CD4-positive, alpha-beta T cell treated with Interferon alpha-2 for 1 hour (primary cell): ENCODE data around the gene BRI3BP.
"Not testable (repeated sequence)": the region's sequence is repeated elsewhere in the genome, so short reads cannot be mapped to it uniquely, and the experiment has no call there.

ENCODE experiments used
- DNase-seq, 2 donors: peaks; one replicate each; pipeline ENCODE4 v3.0.0-alpha.2; 2020 to 2022

Gene BRI3BP

DNA sequence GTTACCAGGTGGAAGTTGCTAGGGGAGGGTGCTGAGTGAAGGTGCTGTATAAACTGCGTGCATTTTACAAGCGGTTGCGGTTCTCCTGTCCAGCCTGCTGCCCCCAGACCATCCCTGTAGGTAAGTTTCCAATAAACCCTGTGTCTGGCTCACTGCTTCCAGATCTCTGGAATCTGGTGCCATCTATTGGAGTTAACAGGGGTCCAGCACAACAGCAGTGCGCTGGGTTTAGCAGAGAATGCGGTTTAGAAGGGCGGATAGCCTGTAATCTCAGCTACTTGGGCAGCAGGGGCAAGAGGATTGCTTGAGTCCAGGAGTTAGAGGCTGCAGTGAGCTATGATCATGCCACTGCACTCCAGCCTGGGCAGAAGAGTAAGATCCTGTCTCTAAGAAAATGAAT, 76.7 kb downstream of the BRI3BP start:
- DNase-seq: no peak

DNA sequence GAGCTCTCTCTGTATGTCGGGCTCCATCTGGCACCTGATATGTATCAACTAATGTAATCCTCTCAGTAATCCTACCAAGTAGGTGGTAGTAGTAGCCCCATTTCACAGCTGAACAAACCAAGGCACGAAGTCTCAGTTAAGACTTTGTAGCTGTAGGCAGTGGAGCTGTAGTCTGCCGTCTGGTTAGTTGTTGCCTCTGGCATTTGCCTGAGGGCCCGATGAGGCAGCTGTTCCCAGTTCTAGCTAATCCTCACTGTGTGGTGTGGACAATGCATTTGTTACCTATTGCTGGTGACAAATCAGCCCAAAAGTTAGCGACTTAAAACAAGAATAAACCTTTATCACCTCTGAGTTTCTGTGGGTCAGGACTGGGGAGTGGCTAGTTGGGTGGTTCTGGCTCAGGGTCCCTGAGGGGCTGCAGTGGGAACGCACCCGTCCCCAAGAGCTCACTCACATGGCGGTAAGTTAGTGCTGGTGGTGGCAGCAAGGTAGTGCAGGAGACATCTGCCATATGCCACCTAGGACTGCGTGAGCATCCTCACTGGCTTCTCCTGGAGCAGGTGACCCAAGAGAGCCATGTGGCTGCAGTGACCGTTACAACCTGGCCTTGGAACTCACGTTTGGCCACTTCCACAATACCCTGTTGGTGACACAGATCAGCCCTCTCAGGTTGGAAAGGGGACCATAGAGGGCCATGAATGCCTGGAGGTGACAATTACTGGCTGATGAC, 77.4 kb downstream of the BRI3BP start:
- DNase-seq: no peak

DNA sequence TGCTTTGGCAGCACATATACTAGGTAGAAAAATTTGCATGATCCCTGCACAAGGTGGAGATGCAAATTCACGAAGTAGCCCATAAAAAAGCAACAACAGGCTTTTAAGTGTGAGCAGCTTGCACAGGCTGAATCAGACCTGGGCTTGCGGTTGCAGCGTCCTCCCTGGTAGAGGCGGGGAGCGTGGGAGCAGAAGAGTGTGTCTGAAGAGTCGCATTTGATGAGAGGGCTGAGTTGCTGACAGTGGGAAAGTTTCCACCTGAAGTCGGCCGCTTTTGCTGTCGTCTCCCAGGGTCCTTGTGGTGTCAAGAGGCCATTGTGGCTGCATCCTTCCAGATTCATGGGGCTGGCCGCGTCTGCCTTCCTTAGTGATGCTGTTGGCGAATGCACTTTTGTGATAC, 78.0 kb downstream of the BRI3BP start:
- no peak for DNase-seq

DNA sequence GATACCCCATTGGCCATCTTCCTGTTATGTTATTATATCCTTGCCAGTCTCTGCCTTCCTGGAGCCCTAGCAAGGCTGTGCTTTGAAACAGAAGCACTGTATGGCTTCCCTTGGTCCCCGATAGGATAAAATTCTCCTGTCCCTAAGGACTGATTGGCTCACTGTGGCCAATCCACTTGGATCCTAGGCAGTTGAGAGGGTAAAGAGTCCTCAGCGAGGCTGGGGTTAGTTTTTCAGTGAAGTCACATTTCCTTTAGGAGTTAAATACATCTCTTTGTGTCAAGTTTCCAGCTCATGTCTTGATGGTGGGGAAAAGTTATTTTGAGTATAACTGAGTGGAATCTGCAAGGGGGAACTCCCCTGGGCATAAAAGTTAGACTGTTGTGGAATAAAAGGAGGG, 79.1 kb downstream of the BRI3BP start:
- no peak for DNase-seq

DNA sequence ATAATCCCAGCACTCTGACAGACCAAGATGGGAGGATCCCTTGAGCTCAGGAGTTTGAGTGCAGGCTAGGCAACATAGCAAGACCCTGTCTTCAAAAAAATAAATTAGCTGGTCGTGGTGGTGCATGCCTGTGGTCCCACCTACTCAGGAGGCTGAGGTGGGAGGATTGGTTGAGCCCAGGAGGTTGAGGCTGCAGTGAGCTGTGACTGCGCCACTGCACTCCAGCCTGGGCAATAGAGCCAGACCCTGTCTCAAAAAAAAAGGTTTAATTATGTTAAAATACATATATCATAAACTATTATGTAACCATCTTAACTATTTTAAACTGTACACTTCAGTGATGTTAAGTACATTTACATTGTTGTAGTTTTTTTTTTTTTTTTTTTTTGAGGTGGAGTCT, 80.8 kb downstream of the BRI3BP start:
- DNase-seq: not testable (repeated sequence)

DNA sequence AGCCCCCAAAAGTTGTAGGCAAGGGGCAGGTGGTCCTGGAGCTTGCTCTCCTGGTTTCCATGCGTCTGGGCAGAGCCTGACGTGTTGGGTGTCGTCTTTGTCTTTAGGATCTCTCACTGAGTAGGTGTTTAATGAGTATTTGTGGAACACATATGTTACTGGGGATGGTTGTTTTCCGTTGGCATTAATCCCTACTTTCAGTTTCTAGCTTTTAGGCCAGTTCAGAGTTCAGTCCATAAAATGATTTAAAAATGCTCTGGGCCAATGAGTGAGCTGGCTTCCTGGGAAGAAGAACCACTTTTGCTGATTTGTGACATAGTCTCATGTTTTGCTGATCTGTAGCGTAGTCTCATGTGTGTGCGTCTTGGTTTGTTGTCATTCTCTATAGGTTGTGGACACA, 82.7 kb downstream of the BRI3BP start:
- no peak for DNase-seq

DNA sequence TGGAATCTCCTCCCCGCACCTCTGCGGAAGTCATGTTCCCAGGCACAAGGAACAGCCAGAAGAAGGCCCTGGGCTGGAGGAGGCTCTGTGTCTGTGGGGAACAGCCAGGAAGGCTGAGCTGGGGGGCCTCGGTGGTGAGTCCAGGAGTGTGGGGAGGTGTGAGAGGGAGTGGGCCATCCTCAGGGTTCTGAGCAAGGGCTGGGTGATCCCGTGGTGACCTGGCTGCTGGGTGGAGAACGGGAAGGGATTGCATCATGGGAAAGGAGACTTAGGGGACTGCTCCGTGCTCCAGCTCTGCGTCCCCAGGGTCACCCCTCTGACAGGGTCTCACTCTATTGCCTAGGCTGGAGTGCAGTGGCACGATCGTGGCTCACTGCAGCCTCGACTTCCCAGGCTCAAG, 85.6 kb downstream of the BRI3BP start:
- no peak for DNase-seq

DNA sequence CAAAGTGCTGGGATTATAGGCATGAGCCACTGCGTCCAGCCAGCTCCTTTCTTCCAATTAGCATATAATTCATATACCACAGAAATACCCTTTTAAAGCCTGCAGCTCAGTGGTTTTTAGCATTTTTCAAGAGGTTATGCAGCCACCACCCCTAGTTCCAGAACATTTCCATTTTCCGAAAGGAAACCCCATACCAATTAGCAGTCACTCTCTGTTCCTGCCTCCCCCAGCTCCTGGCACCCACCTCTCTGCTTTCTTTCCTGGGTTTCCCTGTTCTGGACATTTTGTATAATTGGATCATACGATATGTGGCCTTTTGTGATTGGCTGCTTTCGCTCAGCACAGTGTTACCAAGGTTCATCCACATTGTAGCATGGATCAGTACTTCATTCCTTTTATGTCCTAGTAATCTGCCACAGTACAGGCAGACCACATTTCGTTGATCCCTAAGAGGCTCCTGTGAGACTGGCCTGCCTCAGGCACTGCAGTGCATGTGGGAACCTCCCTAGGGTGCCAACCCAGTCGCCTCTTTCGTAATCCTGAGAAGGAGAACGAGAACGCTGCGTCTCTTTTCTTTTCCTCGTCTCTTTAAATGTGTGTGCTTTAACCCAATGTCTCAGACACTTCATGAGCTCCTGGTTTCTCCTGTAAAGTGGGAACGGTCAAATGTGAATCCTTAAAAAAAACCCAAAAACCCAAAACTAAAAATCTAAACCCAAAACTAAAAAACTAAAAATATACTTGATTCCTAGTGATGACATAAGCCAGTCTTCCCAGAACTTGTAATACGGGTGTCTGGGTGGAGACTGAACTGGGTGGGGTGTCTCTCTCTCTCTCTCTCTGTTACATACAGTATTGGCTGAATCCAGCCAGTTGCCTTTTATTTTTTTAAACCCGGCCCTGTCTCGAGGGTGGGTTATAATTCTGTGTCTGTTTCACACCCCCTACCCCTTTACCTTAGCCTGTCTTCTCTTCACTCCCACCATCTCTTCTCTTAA, 86.5 kb downstream of the BRI3BP start:
- DNase-seq: no peak
